ENCODE measurements around the gene SLC6A15. TPM values are rescaled to one million over a fixed set of nuclear protein-coding genes. Genes with fewer than 3 reads are reported as not detected.

SLC6A15 gene
- total RNA-seq, 6 experiments from 2014 or later: not detected

- Histone ChIP-seq H3K4me1 (no peaks in the 10 kb centered on the region), H3K27me3 (no peaks in the 10 kb centered on the region), H3K9me3 (no peaks in the 10 kb centered on the region), H3K36me3 (no peaks in the 10 kb centered on the region), H3K27ac (no peak overlapping the region), H3K4me3 (no peak overlapping the region)
- intact Hi-C loops (cut with DNase I): no loop called here
- 10% methylated on average over 1 of the region's 1 CpG for WGBS (ENCODE audit: insufficient coverage, low coverage, low lambda C conversion rate, missing lambda C conversion rate)
- ATAC-seq (no peak), DNase-seq (no peak)
- TF ChIP-seq POLR2A (IDR thresholded peaks at IDR 0.05) (no peak), CTCF (IDR thresholded peaks at IDR 0.05) (no peak)
Observed at GRCh38 chr12:84841591-84841990, 71.0 kb downstream of the SLC6A15 start.

GRCh38 chr12:84840356-84840755 is 72.2 kb downstream of the SLC6A15 start:
- no peak for DNase-seq

GRCh38 chr12:84826925-84827324 is 85.7 kb downstream of the SLC6A15 start:
- no peak overlapping the region for H3K4me3 ChIP-seq
- intact Hi-C loops (cut with DNase I): no loop called here
- no peak for TF ChIP-seq CTCF (IDR thresholded peaks at IDR 0.05)
- TF ChIP-seq POLR2A (IDR thresholded peaks at IDR 0.05): no peak
- DNase-seq (no peak), ATAC-seq (no peak)
- H3K27ac ChIP-seq: no peak overlapping the region
- H3K27me3 ChIP-seq: no peaks in the 10 kb centered on the region
- no peaks in the 10 kb centered on the region for H3K4me1 ChIP-seq
- H3K9me3 ChIP-seq: no peaks in the 10 kb centered on the region
- WGBS (ENCODE audit: insufficient coverage, low coverage, low lambda C conversion rate, missing lambda C conversion rate): 67% methylated on average over 1 of the region's 1 CpG
- H3K36me3 ChIP-seq: no peaks in the 10 kb centered on the region

More at GRCh38 chr12:84840356-84840755, 72.2 kb downstream of the SLC6A15 start:
- Histone ChIP-seq H3K4me3 (no peak overlapping the region), H3K27ac (no peak overlapping the region), H3K9me3 (no peaks in the 10 kb centered on the region), H3K4me1 (no peaks in the 10 kb centered on the region), H3K27me3 (no peaks in the 10 kb centered on the region), H3K36me3 (no peaks in the 10 kb centered on the region)
- TF ChIP-seq CTCF (IDR thresholded peaks at IDR 0.05): no peak
- TF ChIP-seq POLR2A (IDR thresholded peaks at IDR 0.05): no peak
- ATAC-seq: no peak
- intact Hi-C loops (cut with DNase I): no loop called here

- intact Hi-C loops (cut with DNase I): no loop called here
- DNase-seq: no peak
- ATAC-seq: no peak
- H3K4me3 ChIP-seq: no peak overlapping the region
- H3K27me3 ChIP-seq: no peaks in the 10 kb centered on the region
- no peak for TF ChIP-seq POLR2A (IDR thresholded peaks at IDR 0.05)
- H3K4me1 ChIP-seq: no peaks in the 10 kb centered on the region
- no peak overlapping the region for H3K27ac ChIP-seq
- WGBS (ENCODE audit: insufficient coverage, low coverage, low lambda C conversion rate, missing lambda C conversion rate): 18% methylated on average over 2 of the region's 2 CpGs
- H3K36me3 ChIP-seq: no peaks in the 10 kb centered on the region
- H3K9me3 ChIP-seq: no peaks in the 10 kb centered on the region
Observed at GRCh38 chr12:84825149-84825548, 87.5 kb downstream of the SLC6A15 start.

GRCh38 chr12:84822525-84822924 is 90.1 kb downstream of the SLC6A15 start:
- WGBS (ENCODE audit: insufficient coverage, low coverage, low lambda C conversion rate, missing lambda C conversion rate): 37% methylated on average over 2 of the region's 2 CpGs
- Histone ChIP-seq H3K36me3 (no peaks in the 10 kb centered on the region), H3K27ac (no peak overlapping the region), H3K4me3 (no peak overlapping the region), H3K27me3 (no peaks in the 10 kb centered on the region), H3K4me1 (no peaks in the 10 kb centered on the region), H3K9me3 (no peaks in the 10 kb centered on the region)
- TF ChIP-seq CTCF (IDR thresholded peaks at IDR 0.05): no peak
- TF ChIP-seq POLR2A (IDR thresholded peaks at IDR 0.05): no peak
- ATAC-seq: no peak
- intact Hi-C loops (cut with DNase I): no loop called here
- no peak for DNase-seq

All from right lobe of liver (tissue), 6 donors.